ENCODE data around the gene BICC1. TPM values are rescaled to one million over a fixed set of nuclear protein-coding genes. Genes with fewer than 3 reads are reported as not detected.

BICC1 gene
- total and polyA plus RNA-seq, 2 of the 8 experiments (the other 6 are each of a cell fraction or from before 2014, with no cell fraction given), result 0.20 to 0.73 TPM

GRCh38 chr10:58733436-58733835 is 220.8 kb downstream of the BICC1 start (continued):
- TF ChIP-seq CHD7 (IDR thresholded peaks at IDR 0.05; ENCODE audit: insufficient replicate concordance, low read length) (no peak), CEBPB (IDR thresholded peaks at IDR 0.05; ENCODE audit: low read depth, low read length) (no peak), NANOG (IDR thresholded peaks at IDR 0.05; ENCODE audit: insufficient read depth, low read depth, low read length, poor library complexity, severe bottlenecking) (no peak), RXRA (IDR thresholded peaks at IDR 0.05; ENCODE audit: insufficient read depth, low read depth, low read length) (no peak), JUND (IDR thresholded peaks at IDR 0.05; ENCODE audit: low read length) (no peak), TCF12 (IDR thresholded peaks at IDR 0.05; ENCODE audit: low read depth, low read length) (no peak), JUN (IDR thresholded peaks at IDR 0.05; ENCODE audit: low read depth, low read length) (no peak), SP2 (IDR thresholded peaks at IDR 0.05; ENCODE audit: low read length) (no peak), EGR1 (IDR thresholded peaks at IDR 0.05; ENCODE audit: borderline replicate concordance, low read depth, low read length) (no peak), E2F6 (IDR thresholded peaks at IDR 0.05) (no peak), MAFK (IDR thresholded peaks at IDR 0.05; ENCODE audit: low read depth, low read length) (no peak), HDAC6 (IDR thresholded peaks at IDR 0.05; ENCODE audit: low read depth, low read length) (no peak)
